ENCODE data around the gene NSUN3. TPM values are rescaled to one million over a fixed set of nuclear protein-coding genes. Genes with fewer than 3 reads are reported as not detected.

NSUN3 gene
- total and polyA plus RNA-seq, 2 of the 4 experiments (the other 2 are of a cell fraction): 4.9 to 6.8 TPM

GRCh38 chr3:94024385-94024784 is 38.5 kb upstream of the NSUN3 start:
- dilution Hi-C loops (cut with HindIII; ENCODE audit: low sequenced_read_pairs, unreplicated experiment): no loop called here
- peak overlapping the region; percentile 70; the same call in 1 of the 2 replicates for H3K18ac ChIP-seq (ENCODE audit: low read depth, low read length)

More at GRCh38 chr3:94024385-94024784, 38.5 kb upstream of the NSUN3 start:
- Histone ChIP-seq H2AK5ac (ENCODE audit: low read depth, low read length) (no peak overlapping the region), H3K9ac (ENCODE audit: low read depth, low read length) (no peak overlapping the region), H3K4me3 (ENCODE audit: insufficient read depth, low read depth, low read length) (no peak overlapping the region), H4K5ac (ENCODE audit: low read depth, low read length) (no peak overlapping the region; the same call in 1 of the 2 replicates), H3K36me3 (ENCODE audit: control insufficient read depth, insufficient read depth, low read length) (no peaks in the 10 kb centered on the region), H2BK20ac (ENCODE audit: low read depth, low read length) (no peak overlapping the region), H3K9me1 (ENCODE audit: insufficient read depth, low read length) (no peaks in the 10 kb centered on the region), H2BK15ac (ENCODE audit: low read depth, low read length) (no peak overlapping the region), H3K56ac (ENCODE audit: extremely low read depth, insufficient read depth, low read length) (no peak overlapping the region), H3K27me3 (ENCODE audit: control insufficient read depth, insufficient read depth, low read length) (no peaks in the 10 kb centered on the region), H3K79me1 (ENCODE audit: low read depth in 1 of 2, low read length in 2 of 2) (no peaks in the 10 kb centered on the region), H2BK120ac (ENCODE audit: low read depth, low read length) (no peak overlapping the region), H3K23ac (ENCODE audit: low read depth, low read length) (no peak overlapping the region), H3K14ac (replicated peaks; ENCODE audit: low read depth, low read length) (no peak overlapping the region), H4K20me1 (ENCODE audit: insufficient read depth, low read length) (no peaks in the 10 kb centered on the region), H4K8ac (ENCODE audit: low read depth in 2 of 2, low read length in 2 of 2) (no peak overlapping the region), H3K4me2 (ENCODE audit: low read depth, low read length) (no peak overlapping the region), H3K9me3 (ENCODE audit: control insufficient read depth, insufficient read depth, low read length) (no peaks in the 10 kb centered on the region), H2AFZ (replicated peaks; ENCODE audit: low read length, poor library complexity) (no peak overlapping the region), H2AK9ac (replicated peaks; ENCODE audit: low read depth, low read length, poor library complexity) (no peak overlapping the region), H3K27ac (ENCODE audit: insufficient read depth, low read length) (peak overlapping the region; percentile 62; the same call in 1 of the 2 replicates), H3K4ac (ENCODE audit: low read depth, low read length) (no peak overlapping the region), H4K91ac (ENCODE audit: insufficient read depth, low read depth, low read length) (no peak overlapping the region), H3K4me1 (ENCODE audit: control insufficient read depth, insufficient read depth, low read length) (no peaks in the 10 kb centered on the region), H2BK5ac (ENCODE audit: low read depth, low read length, poor library complexity, severe bottlenecking) (no peak overlapping the region)
- DNase-seq (peak; percentile 24), ATAC-seq (ENCODE audit: low read depth) (peak; percentile 48; the same call in 1 of the 2 replicates)
- TF ChIP-seq RAD21 (IDR thresholded peaks at IDR 0.05; ENCODE audit: low read length) (no peak), POLR2A (IDR thresholded peaks at IDR 0.05; ENCODE audit: low read depth, low read length) (no peak), MXI1 (IDR thresholded peaks at IDR 0.05; ENCODE audit: borderline replicate concordance, low read depth, low read length) (no peak), CEBPB (IDR thresholded peaks at IDR 0.05; ENCODE audit: low read depth, low read length) (no peak), SMC3 (IDR thresholded peaks at IDR 0.05; ENCODE audit: low read depth, low read length) (no peak), CHD1 (IDR thresholded peaks at IDR 0.05; ENCODE audit: low read depth, low read length) (no peak), MAFK (IDR thresholded peaks at IDR 0.05; ENCODE audit: low read depth, low read length) (no peak), RCOR1 (IDR thresholded peaks at IDR 0.05; ENCODE audit: insufficient replicate concordance, low read length) (no peak), BHLHE40 (IDR thresholded peaks at IDR 0.05; ENCODE audit: low read depth, low read length) (no peak), MAZ (IDR thresholded peaks at IDR 0.05; ENCODE audit: borderline replicate concordance, low read depth, low read length) (no peak), RFX5 (IDR thresholded peaks at IDR 0.05; ENCODE audit: low read depth, low read length) (no peak), NFE2L2 (IDR thresholded peaks at IDR 0.05; ENCODE audit: low read depth, low read length) (no peak), CTCF (conservative IDR thresholded peaks at IDR 0.05; ENCODE audit: low read depth, low read length) (no peak), ELK1 (IDR thresholded peaks at IDR 0.05; ENCODE audit: borderline replicate concordance, low read depth, low read length) (no peak), USF2 (IDR thresholded peaks at IDR 0.05; ENCODE audit: low read depth, low read length) (no peak), FOS (IDR thresholded peaks at IDR 0.05; ENCODE audit: low read depth, low read length) (no peak)
- ChIA-PET POLR2A (ENCODE audit: unreplicated experiment) (no interaction called here), CTCF (no interaction called here)
- intact Hi-C loops (cut with micrococcal nuclease): no loop called here
- WGBS, 2 experiments (ENCODE audit: extremely low coverage in 2 of 2, insufficient read length in 1 of 2): no CpG with 5 or more reads among the region's 3 CpGs
- no TSS peak for BruUV-seq (replicated peaks)
- in situ Hi-C loops (cut with MboI; ENCODE audit: low sequenced_read_pairs): no loop called here
